Heart left ventricle (tissue), 13 donors: Measurements from ENCODE around the gene HOXA2.

Experiments
- CTCF ChIP-seq, 12 donors: fragments of 200-600 bp; sonication (generic) in 4 of 12; IDR thresholded peaks; one replicate each; pipeline versions ENCODE4 v1.5.0 to v1.8.0; 2018 to 2022; ENCODE audit warnings: antibody characterized with exemption in 12 of 12, mild to moderate bottlenecking in 5 of 12
- POLR2A ChIP-seq, 2 donors: fragments of 450-650 bp; IDR thresholded peaks; one replicate each; pipeline ENCODE4 v1.6.1; 2017; ENCODE audit warnings: antibody characterized with exemption in 2 of 2, mild to moderate bottlenecking in 2 of 2, moderate library complexity in 2 of 2
- donor health status: ischemic (EF 13 %, LVEDD 7.1; RV severe dilation, severe dysfunction).
- donor health status: DM: no; HTN: yes; CAD: no.
- donor health status: DM: no; HTN: no; CAD: no.
- donor health status: ischemic (EF 25% LVEDD 6.9; RV normal size, moderate dysfunction).
- donor health status: ischemic (EF 25% LVEDD 5.7; RV mildly dilated, moderate dysfunction).
- donor health status: ischemic (EF 35%, LVEDD 5.7; RV mildly dilated, moderate dysfunction).
- donor health status: nonischemic (EF 11% LVEDD 7.7; RV severe dilation, severe dysfunction).
- donor health status: DM: yes; HTN: yes; CAD: no.
- donor health status: PGD.
- donor health status: ischemic (EF 29% LVEDD 5.4; RV normal size, mild dysfunction).
- donor health status: nonischemic (EF 23%, LVEDD 6.1; RV moderate dilation, normal function).

- no peak for TF ChIP-seq POLR2A (IDR thresholded peaks at IDR 0.05)
- TF ChIP-seq CTCF (IDR thresholded peaks at IDR 0.05), result no peak
Measured at GRCh38 chr7:27100694-27101170, 1.8 kb downstream of the HOXA2 start.
